Transverse colon (tissue), 4 donors: ENCODE measurements around the gene SSBP4. TPM values are rescaled to one million over a fixed set of nuclear protein-coding genes. Genes with fewer than 3 reads are reported as not detected.

Source experiments
- DNase-seq: peaks from one replicate; pipeline ENCODE4 v3.0.0-alpha.2; 2019
- H3K27ac ChIP-seq, 4 donors: fragments of 200-600 bp; sonication (generic); 2 replicates each; pipeline ENCODE4 v1.5.1; 2016 to 2018; ENCODE audit warnings: inconsistent platforms in 4 of 4
- H3K27me3 ChIP-seq: fragments of 200-600 bp; sonication (generic); 2 replicates; pipeline ENCODE4 v1.5.1; 2017; ENCODE audit warnings: inconsistent platforms
- H3K36me3 ChIP-seq, 4 donors: fragments of 200-600 bp; sonication (generic); 2 replicates each; pipeline ENCODE4 v1.5.1; 2017 to 2019; ENCODE audit warnings: inconsistent platforms in 4 of 4
- H3K4me1 ChIP-seq, 4 donors: fragments of 200-600 bp; sonication (generic); 2 replicates each; pipeline ENCODE4 v1.5.1; 2017 to 2020; ENCODE audit warnings: inconsistent platforms in 4 of 4
- H3K4me3 ChIP-seq, 4 donors: fragments of 200-600 bp; sonication (generic); 1 replicate in 1 of 4; 2 replicates in 3 of 4; pipeline versions ENCODE4 v1.5.1 to v1.6.1; 2017 to 2019; ENCODE audit warnings: inconsistent platforms in 4 of 4
- H3K9me3 ChIP-seq, 2 donors: fragments of 200-600 bp; sonication (generic); 2 replicates each; pipeline ENCODE4 v1.5.1; 2017 to 2019; ENCODE audit warnings: inconsistent platforms in 2 of 2
- EP300 ChIP-seq: sonication (generic); formaldehyde crosslinking; IDR thresholded peaks from one replicate; pipeline ENCODE4 v1.6.1; 2017; ENCODE audit warnings: antibody characterized with exemption, low read depth
- POLR2A ChIP-seq: fragments of 450-650 bp; IDR thresholded peaks from one replicate; pipeline ENCODE4 v1.6.1; 2016; ENCODE audit warnings: antibody characterized with exemption, mild to moderate bottlenecking, moderate library complexity
- POLR2AphosphoS5 ChIP-seq, 3 donors: sonication (generic); formaldehyde crosslinking; IDR thresholded peaks; one replicate each; pipeline ENCODE4 v1.6.1; 2016; ENCODE audit warnings: antibody characterized with exemption in 3 of 3
- WGBS, 2 donors: methylation state at CpG; one replicate each; pipeline ENCODE4 v1.1.5; 2018; ENCODE audit warnings: low coverage in 1 of 2; 5-methylcytosine and 5-hydroxymethylcytosine counted together
- in situ Hi-C, 4 donors: fragments of 200-750 bp; cut with MboI; loops; one replicate each; pipeline versions ENCODE4 v1.15.0 to v1.15.1; 2017; ENCODE audit warnings: low sequenced_read_pairs in 3 of 4, low pct_ligation_motif_present in 1 of 4, low pct_unique_long_range_greater_than_20kb in 1 of 4
- intact Hi-C: fragments of 100-400 bp; cut with DNase I; formaldehyde crosslinking; loops from one replicate; pipeline ENCODE4 v1.15.1; 2023; ENCODE audit warnings: low total_unique reads
- total RNA-seq, 4 donors: library from RNA; depleted of rRNA; stranded (reverse); fragments of >200 nt; gene quantifications; one replicate each; pipeline ENCODE4 v1.1.0, GENCODE V29; 2016
- TF ChIP-seq, protein P1 (sequence below), 5 experiments: fragments of 200-600 bp in 3 of 5; fragments of 450-650 bp in 2 of 5; sonication (generic) in 3 of 5; IDR thresholded peaks; 1 replicate in 2 of 5; 2 replicates in 3 of 5; pipeline ENCODE4 v1.5.1; 2016 to 2017; ENCODE audit warnings: antibody characterized with exemption in 5 of 5, inconsistent platforms in 3 of 5, mild to moderate bottlenecking in 2 of 5, moderate library complexity in 1 of 5

Gene SSBP4
- total RNA-seq, 4 donors from 2014 or later: 9.4 to 40.4 (median 32.2) TPM

DNA sequence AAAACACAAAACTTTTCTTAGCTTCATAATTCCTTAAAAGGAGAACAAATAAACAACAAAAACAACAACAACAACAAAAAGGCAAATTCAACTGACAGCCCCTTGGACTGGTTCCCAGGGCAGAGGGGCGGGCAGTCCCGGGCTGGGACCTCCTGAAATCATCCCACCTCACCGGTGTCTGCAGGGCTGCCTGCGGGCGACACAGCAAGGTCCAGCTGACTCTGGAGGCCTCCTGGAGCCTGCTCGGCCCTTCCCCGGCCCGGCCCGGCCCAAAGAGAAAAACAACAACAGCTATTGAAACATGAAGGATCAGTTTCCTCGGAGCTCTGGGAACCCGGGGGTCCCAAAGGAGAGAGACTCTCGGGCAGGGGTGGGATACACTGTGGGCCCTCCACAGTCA, 23.7 kb downstream of the SSBP4 start:
- Histone ChIP-seq H3K27me3 (peaks cover 6% of the 10 kb centered on the region), H3K9me3 (no peaks in the 10 kb centered on the region), H3K36me3 (peaks cover 0 to 31% (median 12%) of the 10 kb centered on the region in 4 donors), H3K4me1 (peaks cover 10 to 19% (median 15%) of the 10 kb centered on the region in 4 donors), H3K4me3 (no peak overlapping the region), H3K27ac (no peak overlapping the region)
- in situ Hi-C loops (loop anchor here in 1 of 4 donors (10.0 kb wide), 1 partner anchor 412 kb away; no protein-coding TSS in a partner anchor), intact Hi-C loops (loop anchor here (10.0 kb wide), 1 partner anchor 412 kb away; no protein-coding TSS in a partner anchor)
- DNase-seq: no peak
- WGBS, 2 donors: 86% methylated on average over 11 of the region's 12 CpGs; no CpG with 5 or more reads in 1 of the 2 donors
- TF ChIP-seq POLR2A: no peak
- no peak for TF ChIP-seq POLR2AphosphoS5 (IDR thresholded peaks at IDR 0.05)
- TF ChIP-seq, protein P1, sequence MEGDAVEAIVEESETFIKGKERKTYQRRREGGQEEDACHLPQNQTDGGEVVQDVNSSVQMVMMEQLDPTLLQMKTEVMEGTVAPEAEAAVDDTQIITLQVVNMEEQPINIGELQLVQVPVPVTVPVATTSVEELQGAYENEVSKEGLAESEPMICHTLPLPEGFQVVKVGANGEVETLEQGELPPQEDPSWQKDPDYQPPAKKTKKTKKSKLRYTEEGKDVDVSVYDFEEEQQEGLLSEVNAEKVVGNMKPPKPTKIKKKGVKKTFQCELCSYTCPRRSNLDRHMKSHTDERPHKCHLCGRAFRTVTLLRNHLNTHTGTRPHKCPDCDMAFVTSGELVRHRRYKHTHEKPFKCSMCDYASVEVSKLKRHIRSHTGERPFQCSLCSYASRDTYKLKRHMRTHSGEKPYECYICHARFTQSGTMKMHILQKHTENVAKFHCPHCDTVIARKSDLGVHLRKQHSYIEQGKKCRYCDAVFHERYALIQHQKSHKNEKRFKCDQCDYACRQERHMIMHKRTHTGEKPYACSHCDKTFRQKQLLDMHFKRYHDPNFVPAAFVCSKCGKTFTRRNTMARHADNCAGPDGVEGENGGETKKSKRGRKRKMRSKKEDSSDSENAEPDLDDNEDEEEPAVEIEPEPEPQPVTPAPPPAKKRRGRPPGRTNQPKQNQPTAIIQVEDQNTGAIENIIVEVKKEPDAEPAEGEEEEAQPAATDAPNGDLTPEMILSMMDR (IDR thresholded peaks at IDR 0.05): no peak
- no peak for TF ChIP-seq EP300

DNA sequence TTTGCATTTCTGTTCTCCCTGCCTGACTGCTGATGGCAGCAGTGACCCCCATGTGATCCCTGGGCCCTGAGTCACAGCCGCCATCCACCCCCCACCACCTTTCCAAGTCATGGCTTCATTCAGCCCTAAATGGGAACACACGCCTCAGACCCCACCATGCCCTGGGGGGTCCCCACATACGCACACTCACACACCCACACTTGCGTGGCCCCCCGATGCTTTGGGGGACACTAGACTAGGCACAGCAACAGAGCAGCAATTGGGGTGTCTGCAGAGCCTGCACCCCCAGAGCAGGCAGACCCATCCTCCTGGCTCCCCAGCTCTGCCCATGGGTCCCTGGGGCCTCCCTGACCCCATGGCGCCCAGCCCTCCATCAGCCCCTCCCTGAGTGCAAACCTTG, 24.2 kb downstream of the SSBP4 start:
- DNase-seq: no peak
- Histone ChIP-seq H3K36me3 (peaks cover 0 to 31% (median 12%) of the 10 kb centered on the region in 4 donors), H3K4me1 (peaks cover 5 to 14% (median 10%) of the 10 kb centered on the region in 4 donors), H3K4me3 (no peak overlapping the region), H3K9me3 (no peaks in the 10 kb centered on the region), H3K27ac (no peak overlapping the region), H3K27me3 (peaks cover 2% of the 10 kb centered on the region)
- TF ChIP-seq POLR2AphosphoS5 (IDR thresholded peaks at IDR 0.05): no peak
- TF ChIP-seq, protein P1 (IDR thresholded peaks at IDR 0.05): no peak
- TF ChIP-seq EP300: no peak
- TF ChIP-seq POLR2A: no peak
- in situ Hi-C loops: loop anchor here in 1 of 4 donors (10.0 kb wide), 1 partner anchor 411 kb away; no protein-coding TSS in a partner anchor
- WGBS, 2 donors: 98% methylated on average over 6 of the region's 6 CpGs; no CpG with 5 or more reads in 1 of the 2 donors
- intact Hi-C loops: loop anchor here (10.0 kb wide), 1 partner anchor 411 kb away; no protein-coding TSS in a partner anchor

DNA sequence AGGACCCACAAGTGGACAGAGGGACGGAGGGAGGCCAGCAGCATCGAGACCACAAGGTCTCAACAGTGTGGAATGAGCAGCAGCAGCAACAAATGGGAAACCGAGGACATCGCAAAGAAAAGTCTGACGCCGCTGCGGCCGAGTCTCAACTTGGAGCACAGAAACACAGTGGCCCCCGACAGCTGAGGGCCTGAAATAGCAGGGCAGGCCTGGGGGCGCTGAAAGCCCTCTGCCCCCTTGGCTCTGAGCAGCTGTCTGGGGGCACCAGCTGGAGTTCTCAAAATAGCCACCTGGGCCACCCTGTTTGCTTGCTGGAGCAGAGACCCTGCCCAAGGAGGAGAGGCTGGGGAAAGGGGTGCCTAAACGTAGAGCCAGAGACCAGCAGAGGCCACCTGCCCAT, 24.6 kb downstream of the SSBP4 start:
- 96% methylated on average over 11 of the region's 11 CpGs; no CpG with 5 or more reads in 1 of the 2 donors for WGBS, 2 donors
- Histone ChIP-seq H3K36me3 (peaks cover 0 to 34% (median 13%) of the 10 kb centered on the region in 4 donors), H3K9me3 (no peaks in the 10 kb centered on the region), H3K4me3 (no peak overlapping the region), H3K27ac (no peak overlapping the region), H3K27me3 (no peaks in the 10 kb centered on the region), H3K4me1 (peaks cover under 1 to 10% (median 7%) of the 10 kb centered on the region in 4 donors)
- DNase-seq: no peak
- in situ Hi-C loops: loop anchor here in 1 of 4 donors (10.0 kb wide), 1 partner anchor 411 kb away; no protein-coding TSS in a partner anchor
- intact Hi-C loops: loop anchor here (10.0 kb wide), 1 partner anchor 411 kb away; no protein-coding TSS in a partner anchor
- no peak for TF ChIP-seq POLR2AphosphoS5 (IDR thresholded peaks at IDR 0.05)
- no peak for TF ChIP-seq EP300
- no peak for TF ChIP-seq POLR2A
- TF ChIP-seq, protein P1 (IDR thresholded peaks at IDR 0.05): no peak

DNA sequence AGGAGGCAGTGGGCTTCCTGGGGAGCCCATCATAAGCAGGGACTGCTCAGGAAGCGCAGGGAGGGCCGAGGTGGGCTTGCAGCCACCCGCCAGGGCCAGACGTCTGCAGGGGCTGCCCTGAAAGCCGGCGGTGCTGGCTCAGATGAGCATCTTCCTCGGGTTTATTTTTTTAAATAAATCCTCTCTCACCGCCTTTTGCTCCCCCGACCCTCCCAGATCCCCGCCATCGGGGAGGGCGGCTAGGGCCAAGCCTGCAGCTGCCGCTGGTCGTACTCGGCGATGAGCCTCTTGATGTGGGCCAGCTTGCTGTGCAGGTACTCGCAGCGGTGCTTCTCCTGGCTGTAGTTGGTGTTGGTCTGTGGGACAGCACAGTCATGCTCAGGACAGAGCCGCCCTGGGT, 25.3 kb downstream of the SSBP4 start:
- in situ Hi-C loops (loop anchor here in 1 of 4 donors (10.0 kb wide), 1 partner anchor 410 kb away; no protein-coding TSS in a partner anchor), intact Hi-C loops (loop anchor here (10.0 kb wide), 1 partner anchor 410 kb away; no protein-coding TSS in a partner anchor)
- peaks cover 0 to 41% (median 15%) of the 10 kb centered on the region in 4 donors for H3K36me3 ChIP-seq
- peak overlapping the region in 1 of 4 donors; percentile 12 for H3K27ac ChIP-seq
- TF ChIP-seq, protein P1 (IDR thresholded peaks at IDR 0.05): no peak
- no peak for TF ChIP-seq POLR2A
- TF ChIP-seq EP300: no peak
- no peak for TF ChIP-seq POLR2AphosphoS5 (IDR thresholded peaks at IDR 0.05)
- peaks cover 0 to 8% (median 7%) of the 10 kb centered on the region in 4 donors for H3K4me1 ChIP-seq
- DNase-seq: no peak
- WGBS, 2 donors: 93% methylated on average over 16 of the region's 19 CpGs; no CpG with 5 or more reads in 1 of the 2 donors
- H3K4me3 ChIP-seq: no peak overlapping the region
- H3K27me3 ChIP-seq: no peaks in the 10 kb centered on the region
- no peaks in the 10 kb centered on the region for H3K9me3 ChIP-seq
